CD4-positive, CD25-positive, alpha-beta regulatory T cell (primary cell): ENCODE results near the gene MLF2. TPM values are rescaled to one million over a fixed set of nuclear protein-coding genes. Genes with fewer than 3 reads are reported as not detected.
A peak's percentile ranks its signal among the peaks of the same experiment; 100 is the strongest.

ENCODE experiments used
- ATAC-seq, 2 donors: fragments of 150-1000 bp; cut with Tn5 transposase; one replicate each; pipeline ENCODE4 v1.10.0; 2021; ENCODE audit warnings: low read depth in 2 of 2, moderate number of reproducible peaks in 2 of 2, moderate library complexity in 1 of 2
- DNase-seq, 3 donors: peaks; one replicate each; pipeline versions ENCODE4 v3.0.0 to v3.0.0-alpha.2; 2012 to 2022; ENCODE audit warnings: mixed read lengths in 1 of 3
- H3K27ac ChIP-seq: one replicate; pipeline ENCODE4 v1.7.0; 2013; ENCODE audit warnings: mild to moderate bottlenecking, low read length; ENCODE audit not compliant: insufficient read depth, poor library complexity, severe bottlenecking
- H3K27me3 ChIP-seq: one replicate; pipeline ENCODE4 v1.7.0; 2013; ENCODE audit warnings: low read length; ENCODE audit not compliant: control insufficient read depth, insufficient read depth
- H3K36me3 ChIP-seq: one replicate; pipeline ENCODE4 v1.7.0; 2013; ENCODE audit warnings: mild to moderate bottlenecking, low read length, moderate library complexity; ENCODE audit not compliant: control insufficient read depth, insufficient read depth
- H3K4me1 ChIP-seq: 2 replicates; pipeline ENCODE4 v1.7.0; 2013; ENCODE audit warnings: mild to moderate bottlenecking, low read length; ENCODE audit not compliant: insufficient read depth, control insufficient read depth, poor library complexity, severe bottlenecking
- H3K4me3 ChIP-seq: one replicate; pipeline ENCODE4 v1.7.0; 2013; ENCODE audit warnings: low read depth, mild to moderate bottlenecking, low read length, moderate library complexity
- H3K9me3 ChIP-seq, 2 experiments: 1 replicate in 1 of 2; 2 replicates in 1 of 2; pipeline ENCODE4 v1.7.0; 2013; ENCODE audit warnings: low read length in 2 of 2, mild to moderate bottlenecking in 1 of 2, moderate library complexity in 1 of 2; ENCODE audit not compliant: control insufficient read depth in 2 of 2
- H3K27ac Mint-ChIP-seq, 3 donors: one replicate each; pipeline ENCODE4 v1.8.0; 2020 to 2022; ENCODE audit warnings: mild to moderate bottlenecking in 3 of 3, mixed read lengths in 3 of 3, moderate library complexity in 2 of 3
- H3K27me3 Mint-ChIP-seq: one replicate; pipeline ENCODE4 v1.8.0; 2022; ENCODE audit warnings: mild to moderate bottlenecking, mixed read lengths
- H3K36me3 Mint-ChIP-seq: one replicate; pipeline ENCODE4 v1.8.0; 2020; ENCODE audit warnings: mixed read lengths
- H3K4me1 Mint-ChIP-seq, 4 donors: one replicate each; pipeline ENCODE4 v1.8.0; 2020 to 2022; ENCODE audit warnings: mixed read lengths in 4 of 4, mild to moderate bottlenecking in 1 of 4
- H3K4me3 Mint-ChIP-seq, 4 donors: one replicate each; pipeline ENCODE4 v1.8.0; 2020 to 2022; ENCODE audit warnings: mild to moderate bottlenecking in 4 of 4, mixed read lengths in 4 of 4, moderate library complexity in 3 of 4
- H3K9me3 Mint-ChIP-seq, 7 donors: one replicate each; pipeline ENCODE4 v1.8.0; 2020 to 2022; ENCODE audit warnings: mixed read lengths in 7 of 7, mild to moderate bottlenecking in 3 of 7, moderate library complexity in 2 of 7
- polyA plus RNA-seq, 4 donors: library from polyadenylated mRNA; unstranded; fragments of 300-500 nt; fragmentation: Illumina TruSeq; gene quantifications; one replicate each; pipeline ENCODE4 v1.2.3, GENCODE V29; 2021
- total RNA-seq: library from RNA; stranded (reverse); gene quantifications from one replicate; pipeline ENCODE4 v1.2.3, GENCODE V29; 2022

MLF2 gene
- total and polyA plus RNA-seq, 5 donors from 2014 or later = 101 to 124 (median 110) TPM

DNA sequence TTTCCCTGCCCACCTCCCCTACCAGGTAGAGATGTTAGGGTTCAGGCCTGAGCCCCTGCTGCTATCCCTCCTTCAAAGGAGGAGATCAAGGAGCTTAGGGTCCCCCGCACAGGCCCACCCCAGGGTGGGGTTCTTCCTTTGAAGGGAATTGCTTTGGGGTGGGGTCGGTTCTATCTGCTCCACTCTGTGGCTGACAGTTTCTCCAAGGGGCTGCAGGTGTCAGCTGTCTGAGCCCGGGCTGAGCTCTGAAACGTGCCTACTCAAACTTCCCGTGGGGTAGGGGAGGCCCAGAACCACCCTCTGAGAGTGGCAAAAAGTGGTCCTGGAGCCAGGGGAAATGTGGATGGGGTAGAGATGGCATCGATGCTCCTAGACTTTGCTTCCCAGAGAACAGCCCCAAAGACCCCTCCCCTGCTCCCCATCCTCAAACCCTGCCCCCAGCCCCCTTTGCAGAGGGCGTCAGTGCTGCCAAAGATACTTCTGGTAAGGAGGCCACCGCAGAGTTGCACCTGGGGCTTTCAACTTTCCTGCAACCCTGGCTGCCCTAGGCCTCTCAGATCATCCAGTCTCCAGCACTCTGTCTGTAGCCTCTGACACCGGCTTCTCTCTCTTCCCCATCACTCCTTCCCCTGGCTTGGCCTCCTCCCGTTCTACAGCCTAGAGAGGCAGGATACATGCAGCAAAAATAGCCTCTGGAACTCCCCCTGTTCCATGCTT lies 30.1 kb upstream of the MLF2 start:
- Histone ChIP-seq H3K4me3 (no peak overlapping the region), H3K36me3 (no peaks in the 10 kb centered on the region), H3K9me3 (no peaks in the 10 kb centered on the region), H3K27me3 (no peaks in the 10 kb centered on the region), H3K4me1 (peaks cover 43% of the 10 kb centered on the region), H3K27ac (no peak overlapping the region)
- Mint-ChIP-seq H3K27me3 (peaks cover 6% of the 10 kb centered on the region), H3K4me1 (peaks cover 9 to 80% (median 26%) of the 10 kb centered on the region in 4 donors), H3K4me3 (peak overlapping the region in 2 of 4 donors; percentile 67 to 68), H3K27ac (peak overlapping the region in 2 of 3 donors; percentile 83 to 96), H3K36me3 (no peaks in the 10 kb centered on the region), H3K9me3 (no peaks in the 10 kb centered on the region)
- ATAC-seq (no peak), DNase-seq (no peak)

DNA sequence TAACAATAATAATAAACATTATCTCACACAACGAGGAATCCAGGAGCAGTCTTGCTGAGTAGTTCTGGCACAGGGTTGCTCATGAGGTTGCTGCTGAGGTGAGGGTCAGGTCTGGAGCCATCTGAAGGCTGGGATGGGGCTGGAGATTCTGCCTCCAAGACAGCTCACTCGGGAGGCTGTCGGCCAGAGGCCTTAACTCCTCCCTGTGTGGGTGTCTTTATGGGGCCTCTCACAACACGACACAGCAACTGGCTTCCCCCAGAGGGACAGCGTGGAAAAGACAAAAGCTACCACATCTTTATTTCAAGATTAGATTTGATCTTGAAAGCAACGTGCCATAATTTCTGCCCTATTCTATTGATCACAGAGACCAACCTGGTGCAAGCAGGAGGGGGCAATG lies 29.2 kb upstream of the MLF2 start:
- peak overlapping the region in 2 of 3 donors; percentile 56 to 67 for H3K27ac Mint-ChIP-seq
- Histone ChIP-seq H3K4me1 (peaks cover 38% of the 10 kb centered on the region), H3K27ac (no peak overlapping the region), H3K27me3 (no peaks in the 10 kb centered on the region), H3K4me3 (no peak overlapping the region), H3K36me3 (no peaks in the 10 kb centered on the region), H3K9me3 (no peaks in the 10 kb centered on the region)
- peaks cover 6% of the 10 kb centered on the region for H3K27me3 Mint-ChIP-seq
- peak overlapping the region in 1 of 4 donors; percentile 8 for H3K4me3 Mint-ChIP-seq
- no peak for ATAC-seq
- H3K36me3 Mint-ChIP-seq = no peaks in the 10 kb centered on the region
- H3K4me1 Mint-ChIP-seq = peaks cover 9 to 74% (median 26%) of the 10 kb centered on the region in 4 donors
- no peaks in the 10 kb centered on the region for H3K9me3 Mint-ChIP-seq
- DNase-seq = no peak

DNA sequence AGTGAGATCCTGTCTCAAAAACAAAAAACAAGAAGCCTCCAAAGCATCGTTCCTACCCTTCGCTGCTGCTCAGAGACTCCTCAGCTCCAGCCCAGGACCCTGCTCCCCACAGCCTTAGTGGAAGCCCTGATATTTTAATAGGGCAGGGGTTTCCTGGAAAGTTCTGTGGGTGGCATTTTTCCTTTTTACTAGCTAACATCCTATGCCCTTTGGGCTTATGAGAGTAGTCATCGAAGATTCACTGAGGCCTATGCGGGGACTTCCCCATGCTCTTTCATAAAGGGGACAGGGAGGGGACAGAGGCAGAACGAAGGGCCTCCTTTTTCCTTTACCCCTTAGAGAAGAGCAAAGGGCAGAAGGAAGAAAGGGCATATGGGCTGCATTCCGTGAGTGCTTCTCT lies 27.6 kb upstream of the MLF2 start:
- DNase-seq = no peak
- Mint-ChIP-seq H3K4me1 (peaks cover 0 to 67% (median 16%) of the 10 kb centered on the region in 4 donors), H3K27ac (peak overlapping the region; percentile 14 to 84 (median 56))

DNA sequence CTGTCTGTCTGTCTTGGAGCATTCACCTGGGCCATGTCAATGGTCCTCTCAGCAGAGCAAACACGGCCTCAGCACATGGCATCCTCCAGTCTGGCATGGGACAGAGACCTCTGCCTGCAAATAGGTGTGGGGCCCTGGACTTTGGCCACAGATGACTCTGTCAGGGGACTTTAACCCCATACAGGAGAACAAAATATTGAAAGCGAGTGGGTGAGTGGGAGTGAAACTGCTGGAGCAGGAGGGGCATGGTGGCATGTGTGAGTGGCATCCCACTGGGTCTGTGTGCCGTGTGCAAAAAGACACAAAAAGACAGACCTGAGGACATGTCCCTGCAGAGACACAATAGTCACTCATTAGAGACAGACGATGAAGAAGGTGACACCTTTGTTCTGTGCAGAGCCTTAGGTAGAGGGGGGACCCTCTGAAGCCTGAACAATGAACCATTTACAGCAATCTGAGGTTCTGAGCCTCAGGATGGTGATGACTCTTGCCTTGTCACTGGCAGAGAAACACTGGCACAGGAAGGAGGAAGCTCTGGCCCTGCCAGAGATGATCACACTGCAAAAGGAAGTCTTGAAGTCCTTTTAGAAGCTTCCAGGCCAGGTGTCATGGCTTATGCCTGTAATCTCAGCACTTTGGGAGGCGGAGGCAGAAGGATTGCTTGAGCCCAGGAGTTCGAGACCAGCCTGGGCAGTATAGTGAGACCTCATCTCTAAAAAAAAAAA lies 26.9 kb upstream of the MLF2 start:
- ATAC-seq (no peak), DNase-seq (peak in 1 of 3 donors; percentile 54)
- Mint-ChIP-seq H3K27ac (peak overlapping the region; percentile 56 to 84 (median 73)), H3K9me3 (no peaks in the 10 kb centered on the region), H3K4me3 (peak overlapping the region in 3 of 4 donors; percentile 66 to 95 (median 80)), H3K4me1 (peaks cover 0 to 67% (median 17%) of the 10 kb centered on the region in 4 donors), H3K36me3 (no peaks in the 10 kb centered on the region), H3K27me3 (peaks cover 16% of the 10 kb centered on the region)
- Histone ChIP-seq H3K27me3 (peaks cover 9% of the 10 kb centered on the region), H3K4me1 (peaks cover 25% of the 10 kb centered on the region), H3K36me3 (no peaks in the 10 kb centered on the region), H3K4me3 (no peak overlapping the region), H3K9me3 (no peaks in the 10 kb centered on the region), H3K27ac (no peak overlapping the region)

More for the DNA sequence above, 27.6 kb upstream of the MLF2 start:
- H3K36me3 ChIP-seq = no peaks in the 10 kb centered on the region
- ATAC-seq = no peak
- H3K4me1 ChIP-seq = peaks cover 22% of the 10 kb centered on the region
- H3K4me3 ChIP-seq = no peak overlapping the region
- peaks cover 4% of the 10 kb centered on the region for H3K27me3 ChIP-seq
- H3K9me3 Mint-ChIP-seq = no peaks in the 10 kb centered on the region
- no peak overlapping the region for H3K27ac ChIP-seq
- no peaks in the 10 kb centered on the region for H3K9me3 ChIP-seq
- H3K36me3 Mint-ChIP-seq = no peaks in the 10 kb centered on the region
- peaks cover 9% of the 10 kb centered on the region for H3K27me3 Mint-ChIP-seq
- peak overlapping the region in 1 of 4 donors; percentile 38 for H3K4me3 Mint-ChIP-seq

DNA sequence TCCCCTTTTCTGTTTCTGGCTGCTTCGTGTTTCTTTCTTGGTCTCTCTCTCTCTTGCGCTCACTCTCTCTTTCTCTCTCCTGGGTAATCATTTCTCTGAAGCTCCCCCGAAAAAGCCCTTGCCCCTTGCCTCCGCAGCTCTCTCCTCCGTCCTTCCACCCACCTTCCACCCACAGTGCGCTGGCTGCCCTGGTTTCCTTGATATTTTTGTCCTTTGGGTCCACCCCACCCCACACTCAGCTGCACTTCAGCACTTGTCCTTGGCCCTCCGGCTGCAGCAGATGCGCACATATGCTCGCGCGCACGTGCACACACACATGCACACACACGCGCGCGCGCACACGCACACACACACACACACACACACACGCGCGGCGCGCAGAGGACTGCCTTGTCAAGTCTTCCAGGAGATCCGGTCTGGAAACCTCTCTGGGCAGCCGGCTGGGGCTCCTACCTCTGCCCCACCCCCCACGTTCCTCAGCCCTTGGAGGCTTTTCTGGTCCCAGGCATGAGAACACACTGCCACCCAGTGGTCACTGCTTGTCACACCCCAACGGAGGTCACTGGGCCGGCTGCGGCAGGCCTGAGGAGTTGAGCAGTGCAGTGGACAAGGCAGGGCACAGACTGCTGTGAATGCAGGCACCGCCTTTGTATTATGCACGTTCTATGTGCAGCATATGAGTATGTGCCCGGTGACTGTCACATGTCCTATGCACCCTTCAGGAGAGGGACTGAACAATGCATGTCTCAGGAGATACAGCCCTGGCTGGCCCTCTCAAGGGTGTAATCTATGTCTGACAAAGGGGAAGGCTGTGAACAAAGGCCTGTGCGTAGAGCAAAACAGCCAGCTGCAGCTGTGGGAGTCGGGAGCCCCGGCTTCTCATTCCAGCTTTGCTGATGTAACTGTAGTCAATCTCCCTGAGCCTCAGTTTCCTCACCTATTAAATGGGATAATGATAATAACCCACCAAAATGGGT lies 25.9 kb upstream of the MLF2 start:
- H3K9me3 Mint-ChIP-seq = no peaks in the 10 kb centered on the region
- ATAC-seq (peak; percentile 87 to 88), DNase-seq (peak; percentile 83 to 89 (median 86))
- H3K27me3 ChIP-seq = peaks cover 11% of the 10 kb centered on the region
- no peaks in the 10 kb centered on the region for H3K9me3 ChIP-seq
- peaks cover 34% of the 10 kb centered on the region for H3K4me1 ChIP-seq
- H3K27ac ChIP-seq = peak overlapping the region; percentile 17
- H3K4me3 ChIP-seq = peak overlapping the region; percentile 37
- H3K4me1 Mint-ChIP-seq = peaks cover 0 to 65% (median 22%) of the 10 kb centered on the region in 4 donors
- no peaks in the 10 kb centered on the region for H3K36me3 ChIP-seq
- no peaks in the 10 kb centered on the region for H3K36me3 Mint-ChIP-seq
- peak overlapping the region; percentile 64 to 95 (median 69) for H3K27ac Mint-ChIP-seq
- peaks cover 22% of the 10 kb centered on the region for H3K27me3 Mint-ChIP-seq
- H3K4me3 Mint-ChIP-seq = peak overlapping the region; percentile 66 to 95 (median 84)

DNA sequence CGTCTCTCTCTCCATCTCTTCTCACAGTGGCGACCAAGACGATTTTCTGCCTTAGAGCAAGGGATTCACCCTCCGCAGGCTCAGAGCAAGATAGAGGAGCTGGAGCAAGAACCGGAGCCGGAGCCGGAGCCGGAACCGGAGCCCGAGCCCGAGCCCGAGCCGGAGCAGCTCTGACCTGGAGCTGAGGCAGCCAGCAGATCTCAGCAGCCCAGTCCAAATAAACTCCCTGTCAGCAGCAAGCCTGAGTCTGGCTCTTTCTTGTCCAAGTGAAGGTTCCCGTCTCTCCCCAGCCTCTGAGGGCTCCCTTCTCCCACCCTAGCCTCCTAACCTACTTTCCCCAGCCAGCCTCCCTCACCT lies 25.3 kb upstream of the MLF2 start:
- Histone ChIP-seq H3K27ac (no peak overlapping the region), H3K36me3 (no peaks in the 10 kb centered on the region), H3K4me3 (peak overlapping the region; percentile 37), H3K27me3 (peaks cover 11% of the 10 kb centered on the region), H3K4me1 (peaks cover 41% of the 10 kb centered on the region), H3K9me3 (no peaks in the 10 kb centered on the region)
- Mint-ChIP-seq H3K9me3 (no peaks in the 10 kb centered on the region), H3K27me3 (peaks cover 24% of the 10 kb centered on the region), H3K36me3 (no peaks in the 10 kb centered on the region), H3K4me3 (peak overlapping the region; percentile 62 to 95 (median 84)), H3K27ac (peak overlapping the region in 2 of 3 donors; percentile 69 to 95), H3K4me1 (peaks cover 0 to 62% (median 19%) of the 10 kb centered on the region in 4 donors)
- ATAC-seq = no peak
- DNase-seq = no peak

DNA sequence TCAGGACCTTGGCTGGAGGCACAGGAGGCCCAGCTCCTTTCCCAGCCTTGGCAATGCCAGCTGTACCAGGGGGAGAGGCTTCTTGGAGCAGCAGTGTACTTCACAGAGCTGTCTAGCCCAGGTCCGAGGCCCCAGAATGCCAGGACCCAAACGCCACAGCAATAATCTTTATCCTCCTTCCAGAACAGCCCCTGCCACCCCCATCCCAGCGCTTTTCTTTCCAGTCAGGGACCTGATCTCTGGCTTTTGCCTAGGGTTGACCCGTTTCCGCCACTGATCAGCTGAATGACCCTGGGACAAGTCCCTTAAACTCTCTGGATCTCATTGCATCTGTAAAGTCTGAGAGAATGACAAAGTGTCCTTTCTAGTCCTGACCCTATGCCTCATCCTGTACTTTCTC lies 24.4 kb upstream of the MLF2 start:
- Histone ChIP-seq H3K27ac (no peak overlapping the region), H3K27me3 (peaks cover 14% of the 10 kb centered on the region), H3K36me3 (no peaks in the 10 kb centered on the region), H3K4me3 (no peak overlapping the region), H3K4me1 (peaks cover 49% of the 10 kb centered on the region), H3K9me3 (no peaks in the 10 kb centered on the region)
- no peaks in the 10 kb centered on the region for H3K36me3 Mint-ChIP-seq
- H3K4me1 Mint-ChIP-seq = peaks cover 0 to 66% (median 19%) of the 10 kb centered on the region in 4 donors
- no peak overlapping the region for H3K27ac Mint-ChIP-seq
- H3K27me3 Mint-ChIP-seq = peaks cover 30% of the 10 kb centered on the region
- ATAC-seq (no peak), DNase-seq (no peak)
- no peak overlapping the region for H3K4me3 Mint-ChIP-seq
- no peaks in the 10 kb centered on the region for H3K9me3 Mint-ChIP-seq
